Vagina (tissue), 2 donors: ENCODE measurements around the gene SBDS.

Experiments used
- POLR2A ChIP-seq, 2 donors: fragments of 450-650 bp; IDR thresholded peaks; one replicate each; pipeline ENCODE4 v1.6.1; 2017; ENCODE audit warnings: antibody characterized with exemption in 2 of 2, mild to moderate bottlenecking in 2 of 2, moderate library complexity in 2 of 2
- POLR2AphosphoS5 ChIP-seq, 2 donors: sonication (generic); formaldehyde crosslinking; IDR thresholded peaks; one replicate each; pipeline ENCODE4 v1.9.0; 2017; ENCODE audit warnings: antibody characterized with exemption in 2 of 2, mild to moderate bottlenecking in 2 of 2, low read depth in 1 of 2; ENCODE audit not compliant: insufficient read depth in 1 of 2
- TF ChIP-seq, protein P1 (sequence below), 3 experiments: fragments of 450-650 bp in 2 of 3; fragments of 200-600 bp in 1 of 3; sonication (generic) in 1 of 3; IDR thresholded peaks; one replicate each; pipeline ENCODE4 v1.5.1; 2017 to 2019; ENCODE audit warnings: antibody characterized with exemption in 3 of 3, mild to moderate bottlenecking in 2 of 3, moderate library complexity in 2 of 3

DNA sequence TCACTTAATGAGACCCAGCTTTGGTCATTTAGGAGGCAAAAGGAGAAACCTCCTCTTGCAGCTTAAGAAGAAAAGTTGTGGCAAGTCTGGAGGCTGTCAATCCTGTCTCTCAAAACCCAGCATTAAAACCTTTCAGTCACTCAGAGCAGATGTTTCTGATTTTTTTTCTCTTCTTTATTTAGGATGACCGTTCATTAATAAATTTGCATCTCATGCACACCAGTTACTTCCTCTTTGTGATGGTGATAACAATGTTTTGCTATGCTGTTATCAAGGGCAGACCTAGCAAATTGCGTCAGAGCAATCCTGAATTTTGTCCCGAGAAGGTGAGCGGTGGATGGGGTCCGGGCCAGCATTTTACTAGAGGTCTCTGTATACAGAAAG, 42.4 kb downstream of the SBDS start:
- TF ChIP-seq, protein P1, sequence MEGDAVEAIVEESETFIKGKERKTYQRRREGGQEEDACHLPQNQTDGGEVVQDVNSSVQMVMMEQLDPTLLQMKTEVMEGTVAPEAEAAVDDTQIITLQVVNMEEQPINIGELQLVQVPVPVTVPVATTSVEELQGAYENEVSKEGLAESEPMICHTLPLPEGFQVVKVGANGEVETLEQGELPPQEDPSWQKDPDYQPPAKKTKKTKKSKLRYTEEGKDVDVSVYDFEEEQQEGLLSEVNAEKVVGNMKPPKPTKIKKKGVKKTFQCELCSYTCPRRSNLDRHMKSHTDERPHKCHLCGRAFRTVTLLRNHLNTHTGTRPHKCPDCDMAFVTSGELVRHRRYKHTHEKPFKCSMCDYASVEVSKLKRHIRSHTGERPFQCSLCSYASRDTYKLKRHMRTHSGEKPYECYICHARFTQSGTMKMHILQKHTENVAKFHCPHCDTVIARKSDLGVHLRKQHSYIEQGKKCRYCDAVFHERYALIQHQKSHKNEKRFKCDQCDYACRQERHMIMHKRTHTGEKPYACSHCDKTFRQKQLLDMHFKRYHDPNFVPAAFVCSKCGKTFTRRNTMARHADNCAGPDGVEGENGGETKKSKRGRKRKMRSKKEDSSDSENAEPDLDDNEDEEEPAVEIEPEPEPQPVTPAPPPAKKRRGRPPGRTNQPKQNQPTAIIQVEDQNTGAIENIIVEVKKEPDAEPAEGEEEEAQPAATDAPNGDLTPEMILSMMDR (IDR thresholded peaks at IDR 0.05): no peak
- no peak for TF ChIP-seq POLR2A (IDR thresholded peaks at IDR 0.05)
- no peak for TF ChIP-seq POLR2AphosphoS5 (IDR thresholded peaks at IDR 0.05; ENCODE audit: insufficient read depth in 1 of 2, low read depth in 1 of 2)
